ENCODE results near the gene OR10G2.

GRCh38 chr14:21671371-21671770 is 36.6 kb upstream of the OR10G2 start:
- no peak for TF ChIP-seq CTCF (IDR thresholded peaks at IDR 0.05; ENCODE audit: insufficient read depth, low read length)
- TF ChIP-seq REST (IDR thresholded peaks at IDR 0.05; ENCODE audit: insufficient replicate concordance, low read depth): no peak
- TF ChIP-seq SPI1 (IDR thresholded peaks at IDR 0.05; ENCODE audit: borderline replicate concordance, low read depth): no peak
